AG09319 (cell line): Measurements from ENCODE around the gene EFCAB5.
"Not testable (repeated sequence)": the region's sequence is repeated elsewhere in the genome, so short reads cannot be mapped to it uniquely, and the experiment has no call there.

Experiments used
- DNase-seq: peaks from one replicate; pipeline ENCODE4 v3.0.0-alpha.2; 2010; ENCODE audit warnings: low read depth; ENCODE audit errors: extremely low read depth
- CTCF ChIP-seq: IDR thresholded peaks from 2 replicates; pipeline ENCODE4 v1.5.1; 2011; ENCODE audit warnings: low read depth, mild to moderate bottlenecking, inconsistent platforms, low read length, moderate library complexity

The EFCAB5 gene

GRCh38 chr17:29936724-29937123 lies 4.7 kb upstream of the EFCAB5 start:
- DNase-seq, result no peak
- no peak for TF ChIP-seq CTCF

- no peak for TF ChIP-seq CTCF
- no peak for DNase-seq
Observed at GRCh38 chr17:29945281-29945680, 3.8 kb downstream of the EFCAB5 start.

GRCh38 chr17:29948448-29949215 lies 7.2 kb downstream of the EFCAB5 start:
- no peak for TF ChIP-seq CTCF
- no peak for DNase-seq

- DNase-seq, result no peak
- TF ChIP-seq CTCF, result no peak
Observed at GRCh38 chr17:29949696-29950095, 8.3 kb downstream of the EFCAB5 start.

GRCh38 chr17:29954405-29954804 lies 13.0 kb downstream of the EFCAB5 start:
- peak; percentile 8 for TF ChIP-seq CTCF
- no peak for DNase-seq

- no peak for TF ChIP-seq CTCF
- DNase-seq, result no peak
Observed at GRCh38 chr17:29956225-29956624, 14.8 kb downstream of the EFCAB5 start.

GRCh38 chr17:29957488-29957887 lies 16.1 kb downstream of the EFCAB5 start:
- DNase-seq, result not testable (repeated sequence)
